Colon (tissue), 2 donors: ENCODE results near the gene EPN3.

Experiments
- FAIRE-seq: peaks from 2 replicates; lab custom pipeline; 2012; peaks lifted over from hg19 to GRCh38; lab: Jason Lieb, UNC
- donor health status: control.
- donor health status: control.

EPN3 gene

GRCh38 chr17:50550661-50551432, 18.3 kb downstream of the EPN3 start:
- no peak for FAIRE-seq

GRCh38 chr17:50551433-50551815, 18.9 kb downstream of the EPN3 start:
- no peak for FAIRE-seq

GRCh38 chr17:50551884-50552283, 19.3 kb downstream of the EPN3 start:
- FAIRE-seq = no peak

GRCh38 chr17:50554201-50554600, 21.7 kb downstream of the EPN3 start:
- FAIRE-seq = no peak

- no peak for FAIRE-seq
Observed at GRCh38 chr17:50556803-50557202, 24.3 kb downstream of the EPN3 start.

- FAIRE-seq = no peak
Observed at GRCh38 chr17:50557630-50558029, 25.1 kb downstream of the EPN3 start.

GRCh38 chr17:50558091-50558490, 25.6 kb downstream of the EPN3 start:
- FAIRE-seq = no peak

GRCh38 chr17:50558581-50558940, 26.0 kb downstream of the EPN3 start:
- FAIRE-seq = no peak

GRCh38 chr17:50558941-50559614, 26.5 kb downstream of the EPN3 start:
- no peak for FAIRE-seq

- FAIRE-seq = no peak
Observed at GRCh38 chr17:50559674-50560184, 27.2 kb downstream of the EPN3 start.

GRCh38 chr17:50560185-50560824, 27.8 kb downstream of the EPN3 start, which contains the start of gene CACNA1G:
TSS of gene CACNA1G (plus strand) at chr17:50560715. CDS start at chr17:50561460, 745 bp downstream.
- FAIRE-seq = no peak

GRCh38 chr17:50560931-50561745, 28.6 kb downstream of the EPN3 start:
- FAIRE-seq = no peak

GRCh38 chr17:50561746-50562141, 29.2 kb downstream of the EPN3 start:
- no peak for FAIRE-seq

- no peak for FAIRE-seq
Observed at GRCh38 chr17:50562242-50563091, 29.9 kb downstream of the EPN3 start.

- FAIRE-seq = no peak
Observed at GRCh38 chr17:50563092-50563511, 30.6 kb downstream of the EPN3 start.

GRCh38 chr17:50564916-50565315, 32.4 kb downstream of the EPN3 start:
- FAIRE-seq = no peak

- FAIRE-seq = no peak
Observed at GRCh38 chr17:50565402-50566350, 33.1 kb downstream of the EPN3 start.

GRCh38 chr17:50566886-50567285, 34.4 kb downstream of the EPN3 start:
- FAIRE-seq = no peak

- no peak for FAIRE-seq
Observed at GRCh38 chr17:50568659-50569058, 36.1 kb downstream of the EPN3 start.

GRCh38 chr17:50569592-50569991, 37.1 kb downstream of the EPN3 start:
- no peak for FAIRE-seq
